T-cell (primary cell): ENCODE measurements around the gene DDAH1. TPM values are rescaled to one million over a fixed set of nuclear protein-coding genes. Genes with fewer than 3 reads are reported as not detected.

Experiments
- ATAC-seq, 4 experiments: fragments of 200-7000 bp in 3 of 4; fragments of 150-1000 bp in 1 of 4; cut with Tn5 transposase; replicated peaks in 1 of 4; 1 replicate in 3 of 4; 2 replicates in 1 of 4; pipeline ENCODE4 v1.10.0; 2021; ENCODE audit warnings: moderate library complexity in 3 of 4, mild to moderate bottlenecking in 2 of 4, moderate number of reproducible peaks in 1 of 4
- CTCF ChIA-PET, 2 donors: fragments of 300-600 bp; sonication (Branson Sonifier 250); formaldehyde crosslinking; loops; one replicate each; lab custom pipeline; 2022; ENCODE audit warnings: antibody characterized with exemption in 2 of 2; lab: Charles Lee
- POLR2A ChIA-PET, 2 donors: fragments of 300-600 bp; sonication (Branson Sonifier 250); formaldehyde crosslinking; loops; one replicate each; lab custom pipeline; 2022; ENCODE audit warnings: antibody characterized with exemption in 2 of 2; lab: Charles Lee
- DNase-seq, 35 experiments: peaks; one replicate each; pipeline versions ENCODE4 v3.0.0 to v3.0.0-alpha.2; 2013 to 2023
- H3K27ac ChIP-seq: one replicate; pipeline ENCODE4 v1.5.1; 2013; ENCODE audit warnings: low read length
- H3K27me3 ChIP-seq, 2 experiments: replicated peaks in 1 of 2; 1 replicate in 1 of 2; 2 replicates in 1 of 2; pipeline versions ENCODE4 v1.6.1 to v1.7.0; 2013; ENCODE audit warnings: low read length in 1 of 2, mixed read lengths in 1 of 2; ENCODE audit not compliant: control insufficient read depth in 2 of 2, insufficient read depth in 2 of 2; ENCODE audit errors: extremely low read depth in 1 of 2
- H3K36me3 ChIP-seq, 2 donors: 1 replicate in 1 of 2; 2 replicates in 1 of 2; pipeline versions ENCODE4 v1.6.1 to v1.7.0; 2013; ENCODE audit warnings: low read length in 1 of 2; ENCODE audit not compliant: control insufficient read depth in 2 of 2, insufficient read depth in 1 of 2; ENCODE audit errors: extremely low read depth in 1 of 2
- H3K4me1 ChIP-seq, 2 experiments: 1 replicate in 1 of 2; 2 replicates in 1 of 2; pipeline versions ENCODE4 v1.6.1 to v1.7.0; 2013; ENCODE audit warnings: low read length in 2 of 2, mixed read lengths in 1 of 2; ENCODE audit not compliant: insufficient read depth in 2 of 2, control insufficient read depth in 1 of 2; ENCODE audit errors: extremely low read depth in 1 of 2
- H3K4me3 ChIP-seq, 2 donors: 1 replicate in 1 of 2; 2 replicates in 1 of 2; pipeline versions ENCODE4 v1.5.1 to v1.7.0; 2013; ENCODE audit warnings: mild to moderate bottlenecking in 2 of 2, low read length in 1 of 2, moderate library complexity in 1 of 2; ENCODE audit not compliant: control insufficient read depth in 1 of 2; ENCODE audit errors: extremely low read depth in 1 of 2
- H3K9me3 ChIP-seq: 2 replicates; pipeline ENCODE4 v1.7.0; 2013
- H3K27ac Mint-ChIP-seq, 2 donors: one replicate each; pipeline ENCODE4 v1.8.0; 2020 to 2021; ENCODE audit warnings: mild to moderate bottlenecking in 2 of 2, mixed read lengths in 2 of 2
- H3K27me3 Mint-ChIP-seq, 2 donors: one replicate each; pipeline ENCODE4 v1.8.0; 2021 to 2022; ENCODE audit warnings: mixed read lengths in 2 of 2
- H3K36me3 Mint-ChIP-seq: one replicate; pipeline ENCODE4 v1.8.0; 2021; ENCODE audit warnings: mixed read lengths
- H3K4me1 Mint-ChIP-seq, 3 donors: one replicate each; pipeline ENCODE4 v1.8.0; 2020 to 2022; ENCODE audit warnings: mixed read lengths in 3 of 3, mild to moderate bottlenecking in 1 of 3
- H3K4me3 Mint-ChIP-seq, 3 donors: one replicate each; pipeline ENCODE4 v1.8.0; 2020 to 2022; ENCODE audit warnings: mild to moderate bottlenecking in 3 of 3, mixed read lengths in 3 of 3, moderate library complexity in 3 of 3
- H3K9me3 Mint-ChIP-seq, 3 donors: one replicate each; pipeline ENCODE4 v1.8.0; 2020 to 2022; ENCODE audit warnings: mixed read lengths in 3 of 3
- WGBS: methylation state at CpG from one replicate; pipeline ENCODE4 v1.1.5; 2013; ENCODE audit warnings: missing lambda C conversion rate; ENCODE audit not compliant: insufficient coverage; 5-methylcytosine and 5-hydroxymethylcytosine counted together
- total RNA-seq, 35 experiments: library from RNA in 6 of 35; stranded (reverse) in 6 of 35; fragments of 120-200 nt in 1 of 35; gene quantifications; one replicate each; pipeline versions ENCODE4 v1.2.1 to v1.2.4 and lab custom pipeline; 2013 to 2026

DDAH1 gene
- total RNA-seq, 5 donors from 2014 or later (not counting 1 experiment from before 2014, with no cell fraction given), result 0.16 to 0.47 (median 0.32) TPM; not detected in 2

GRCh38 chr1:85295006-85295431, 169.9 kb downstream of the DDAH1 start:
- no peak for ATAC-seq
- no peak overlapping the region for H3K27ac ChIP-seq
- H3K4me1 Mint-ChIP-seq, result peaks cover 17 to 25% (median 19%) of the 10 kb centered on the region in 3 donors
- no peak for DNase-seq
- H3K27ac Mint-ChIP-seq, result no peak overlapping the region
- H3K36me3 Mint-ChIP-seq, result no peaks in the 10 kb centered on the region
- peaks cover 0 to 6% of the 10 kb centered on the region in 2 donors for H3K27me3 Mint-ChIP-seq
- no peaks in the 10 kb centered on the region for H3K9me3 ChIP-seq
- POLR2A ChIA-PET, result no interaction called here
- H3K9me3 Mint-ChIP-seq, result no peaks in the 10 kb centered on the region
- no peaks in the 10 kb centered on the region for H3K27me3 ChIP-seq
- peaks cover 0 to 16% of the 10 kb centered on the region in 2 experiments for H3K4me1 ChIP-seq
- H3K4me3 Mint-ChIP-seq, result no peak overlapping the region
- CTCF ChIA-PET, result no interaction called here
- WGBS, result 55% methylated on average over 2 of the region's 3 CpGs
- H3K4me3 ChIP-seq, result no peak overlapping the region
- H3K36me3 ChIP-seq, result no peaks in the 10 kb centered on the region

- Histone ChIP-seq H3K4me3 (no peak overlapping the region), H3K27me3 (no peaks in the 10 kb centered on the region), H3K36me3 (no peaks in the 10 kb centered on the region), H3K4me1 (no peaks in the 10 kb centered on the region), H3K9me3 (no peaks in the 10 kb centered on the region), H3K27ac (no peak overlapping the region)
- no peak for DNase-seq
- no CpG with 5 or more reads among the region's 2 CpGs for whole genome bisulfite sequencing
- Mint-ChIP-seq H3K27me3 (peaks cover 0 to 6% of the 10 kb centered on the region in 2 donors), H3K4me3 (no peak overlapping the region), H3K9me3 (no peaks in the 10 kb centered on the region), H3K4me1 (no peaks in the 10 kb centered on the region), H3K36me3 (no peaks in the 10 kb centered on the region), H3K27ac (no peak overlapping the region)
- no peak for ATAC-seq
- ChIA-PET POLR2A (no interaction called here), CTCF (no interaction called here)
Observed at GRCh38 chr1:85290826-85291225, 174.1 kb downstream of the DDAH1 start.

- no peaks in the 10 kb centered on the region for H3K36me3 Mint-ChIP-seq
- no peaks in the 10 kb centered on the region for H3K9me3 Mint-ChIP-seq
- Histone ChIP-seq H3K4me1 (no peaks in the 10 kb centered on the region), H3K36me3 (no peaks in the 10 kb centered on the region), H3K27me3 (peaks cover 0 to 3% of the 10 kb centered on the region in 2 experiments), H3K4me3 (no peak overlapping the region), H3K27ac (no peak overlapping the region), H3K9me3 (no peaks in the 10 kb centered on the region)
- no peak overlapping the region for H3K4me3 Mint-ChIP-seq
- no peaks in the 10 kb centered on the region for H3K4me1 Mint-ChIP-seq
- WGBS, result 83% methylated on average over 1 of the region's 4 CpGs
- POLR2A ChIA-PET, result no interaction called here
- no peak for DNase-seq
- no peak overlapping the region for H3K27ac Mint-ChIP-seq
- ATAC-seq, result no peak
- CTCF ChIA-PET, result interaction anchor here in 1 of 2 donors (0.8 kb wide), 1 partner anchor 1091 kb away, joined by 3 read pairs; no protein-coding TSS in a partner anchor
- H3K27me3 Mint-ChIP-seq, result peaks cover 0 to 6% of the 10 kb centered on the region in 2 donors
Observed at GRCh38 chr1:85289848-85290335, 175.1 kb downstream of the DDAH1 start.

GRCh38 chr1:85289207-85289847, 175.6 kb downstream of the DDAH1 start:
- H3K27ac Mint-ChIP-seq, result no peak overlapping the region
- no peaks in the 10 kb centered on the region for H3K9me3 ChIP-seq

GRCh38 chr1:85284202-85284601, 180.8 kb downstream of the DDAH1 start:
- ChIA-PET POLR2A (no interaction called here), CTCF (no interaction called here)

More at GRCh38 chr1:85289207-85289847, 175.6 kb downstream of the DDAH1 start:
- no peaks in the 10 kb centered on the region for H3K36me3 ChIP-seq
- DNase-seq (no peak), ATAC-seq (no peak)
- H3K27me3 ChIP-seq, result peaks cover 0 to 5% of the 10 kb centered on the region in 2 experiments
- WGBS, result 87% methylated on average over 7 of the region's 9 CpGs
- CTCF ChIA-PET, result interaction anchor here (0.7 kb wide), 2 partner anchors 14 to 19 kb away, joined by 4 to 5 read pairs; no protein-coding TSS in a partner anchor
- H3K4me3 ChIP-seq, result no peak overlapping the region
- H3K4me1 Mint-ChIP-seq, result no peaks in the 10 kb centered on the region
- H3K4me3 Mint-ChIP-seq, result no peak overlapping the region
- H3K4me1 ChIP-seq, result no peaks in the 10 kb centered on the region
- H3K27ac ChIP-seq, result no peak overlapping the region
- H3K27me3 Mint-ChIP-seq, result peaks cover 0 to 6% of the 10 kb centered on the region in 2 donors
- H3K36me3 Mint-ChIP-seq, result no peaks in the 10 kb centered on the region
- H3K9me3 Mint-ChIP-seq, result no peaks in the 10 kb centered on the region
- POLR2A ChIA-PET, result no interaction called here

GRCh38 chr1:85283475-85284199, 181.3 kb downstream of the DDAH1 start:
- Histone ChIP-seq H3K4me1 (no peaks in the 10 kb centered on the region), H3K9me3 (no peaks in the 10 kb centered on the region), H3K27ac (no peak overlapping the region), H3K4me3 (no peak overlapping the region), H3K27me3 (peaks cover 0 to 14% of the 10 kb centered on the region in 2 experiments), H3K36me3 (no peaks in the 10 kb centered on the region)
- WGBS, result 82% methylated on average over 11 of the region's 11 CpGs
- Mint-ChIP-seq H3K27ac (no peak overlapping the region), H3K9me3 (no peaks in the 10 kb centered on the region), H3K4me1 (peaks cover 4 to 11% (median 9%) of the 10 kb centered on the region in 3 donors), H3K36me3 (no peaks in the 10 kb centered on the region), H3K27me3 (no peaks in the 10 kb centered on the region), H3K4me3 (no peak overlapping the region)
- POLR2A ChIA-PET, result no interaction called here
- ATAC-seq (no peak), DNase-seq (no peak)
- CTCF ChIA-PET, result interaction anchor here in 1 of 2 donors (0.7 kb wide), 1 partner anchor 982 kb away, joined by 3 read pairs; no protein-coding TSS in a partner anchor

More at GRCh38 chr1:85284202-85284601, 180.8 kb downstream of the DDAH1 start:
- ATAC-seq, result no peak
- WGBS, result 100% methylated on average over 1 of the region's 2 CpGs
- H3K36me3 ChIP-seq, result no peaks in the 10 kb centered on the region
- Mint-ChIP-seq H3K27ac (no peak overlapping the region), H3K27me3 (no peaks in the 10 kb centered on the region), H3K4me1 (peaks cover 0 to 6% (median 4%) of the 10 kb centered on the region in 3 donors), H3K4me3 (no peak overlapping the region), H3K9me3 (no peaks in the 10 kb centered on the region), H3K36me3 (no peaks in the 10 kb centered on the region)
- no peaks in the 10 kb centered on the region for H3K9me3 ChIP-seq
- peaks cover 0 to 14% of the 10 kb centered on the region in 2 experiments for H3K27me3 ChIP-seq
- no peak for DNase-seq
- no peaks in the 10 kb centered on the region for H3K4me1 ChIP-seq
- H3K4me3 ChIP-seq, result no peak overlapping the region
- H3K27ac ChIP-seq, result no peak overlapping the region
